Brain microvascular endothelial cell (primary cell): ENCODE data around the gene FRMD6.

ENCODE experiments used
- DNase-seq: peaks from one replicate; pipeline ENCODE4 v3.0.0-alpha.2; 2020
- H3K27ac ChIP-seq: fragments of 250-450 bp; sonication (Bioruptor Pico); 2 replicates; pipeline ENCODE4 v1.5.1; 2020; ENCODE audit warnings: mild to moderate bottlenecking, moderate library complexity
- H3K27me3 ChIP-seq: fragments of 250-450 bp; sonication (Bioruptor Pico); replicated peaks from 2 replicates; pipeline ENCODE4 v1.5.1; 2020; ENCODE audit warnings: mild to moderate bottlenecking
- H3K36me3 ChIP-seq: fragments of 250-450 bp; sonication (Bioruptor Pico); replicated peaks from 2 replicates; pipeline ENCODE4 v1.5.1; 2020; ENCODE audit warnings: mild to moderate bottlenecking
- H3K4me3 ChIP-seq: 2 replicates; pipeline ENCODE4 v1.5.1; 2011; ENCODE audit warnings: low read depth, mild to moderate bottlenecking, control low read depth, low read length, moderate library complexity
- in situ Hi-C: cut with HindIII; loops from 2 replicates; pipeline ENCODE4 v1.10.0; 2017; ENCODE audit warnings: low sequenced_read_pairs, low pct_ligation_motif_present
- TF ChIP-seq, protein P1 (sequence below): IDR thresholded peaks from 2 replicates; pipeline ENCODE4 v1.5.1; 2011; ENCODE audit warnings: low read depth, mild to moderate bottlenecking, moderate library complexity, low read length, control low read depth, inconsistent platforms; ENCODE audit errors: missing control alignments

Gene FRMD6

DNA sequence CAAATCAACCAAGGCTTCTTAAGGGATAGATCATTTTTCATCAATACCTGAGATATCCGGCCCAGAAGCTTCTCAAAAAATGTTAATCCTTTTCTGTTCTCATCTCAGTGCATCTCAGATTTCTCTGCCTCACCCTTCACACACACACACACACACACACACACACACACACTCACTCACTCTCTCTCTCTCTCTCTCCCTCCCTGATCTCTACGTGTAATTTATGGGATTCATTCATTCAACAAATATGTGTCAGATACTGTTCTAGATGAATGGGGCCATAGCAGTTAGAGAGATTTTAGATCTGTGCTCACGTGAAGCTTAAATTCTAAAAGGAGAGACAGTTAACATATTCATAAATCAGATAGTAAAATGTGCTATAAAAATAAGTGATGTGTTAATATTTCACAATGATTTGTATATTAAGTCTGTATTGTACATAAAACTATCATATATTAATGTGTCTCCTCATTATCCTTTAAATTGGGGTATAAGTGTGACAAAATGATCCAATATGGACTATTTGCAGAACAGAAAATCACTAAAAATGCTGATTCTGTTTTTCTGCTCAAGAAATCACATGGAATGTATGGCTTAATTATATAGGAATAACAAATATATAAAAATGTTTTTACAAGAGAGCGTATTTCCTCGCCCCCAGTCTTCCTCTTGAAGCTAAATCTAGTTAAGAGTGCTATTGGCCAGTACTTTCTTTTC lies 7.3 kb upstream of the FRMD6 start:
- no peak overlapping the region for H3K4me3 ChIP-seq
- H3K27me3 ChIP-seq = no peaks in the 10 kb centered on the region
- H3K36me3 ChIP-seq = no peaks in the 10 kb centered on the region
- in situ Hi-C loops = no loop called here
- TF ChIP-seq, protein P1, sequence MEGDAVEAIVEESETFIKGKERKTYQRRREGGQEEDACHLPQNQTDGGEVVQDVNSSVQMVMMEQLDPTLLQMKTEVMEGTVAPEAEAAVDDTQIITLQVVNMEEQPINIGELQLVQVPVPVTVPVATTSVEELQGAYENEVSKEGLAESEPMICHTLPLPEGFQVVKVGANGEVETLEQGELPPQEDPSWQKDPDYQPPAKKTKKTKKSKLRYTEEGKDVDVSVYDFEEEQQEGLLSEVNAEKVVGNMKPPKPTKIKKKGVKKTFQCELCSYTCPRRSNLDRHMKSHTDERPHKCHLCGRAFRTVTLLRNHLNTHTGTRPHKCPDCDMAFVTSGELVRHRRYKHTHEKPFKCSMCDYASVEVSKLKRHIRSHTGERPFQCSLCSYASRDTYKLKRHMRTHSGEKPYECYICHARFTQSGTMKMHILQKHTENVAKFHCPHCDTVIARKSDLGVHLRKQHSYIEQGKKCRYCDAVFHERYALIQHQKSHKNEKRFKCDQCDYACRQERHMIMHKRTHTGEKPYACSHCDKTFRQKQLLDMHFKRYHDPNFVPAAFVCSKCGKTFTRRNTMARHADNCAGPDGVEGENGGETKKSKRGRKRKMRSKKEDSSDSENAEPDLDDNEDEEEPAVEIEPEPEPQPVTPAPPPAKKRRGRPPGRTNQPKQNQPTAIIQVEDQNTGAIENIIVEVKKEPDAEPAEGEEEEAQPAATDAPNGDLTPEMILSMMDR = no peak
- no peak for DNase-seq
- H3K27ac ChIP-seq = no peak overlapping the region

DNA sequence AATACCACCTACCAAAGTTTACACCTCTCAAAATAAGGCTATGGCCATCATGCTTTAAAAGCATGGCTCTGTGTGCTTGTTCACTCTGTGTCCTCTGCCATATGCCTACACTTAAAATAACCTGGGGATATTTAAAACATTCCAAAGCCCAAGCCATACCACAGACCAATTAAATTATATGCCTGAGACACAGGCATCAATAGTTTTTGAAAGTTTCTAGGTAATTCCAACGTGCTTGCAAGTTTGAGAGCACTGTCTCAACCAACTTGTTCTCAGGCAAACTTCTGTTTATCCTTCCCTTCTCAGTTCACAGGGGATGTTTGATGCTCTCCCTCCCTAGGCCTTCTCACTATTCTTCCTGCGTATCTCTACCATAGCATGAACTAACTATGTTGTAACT lies 3.4 kb upstream of the FRMD6 start:
- in situ Hi-C loops = no loop called here

DNA sequence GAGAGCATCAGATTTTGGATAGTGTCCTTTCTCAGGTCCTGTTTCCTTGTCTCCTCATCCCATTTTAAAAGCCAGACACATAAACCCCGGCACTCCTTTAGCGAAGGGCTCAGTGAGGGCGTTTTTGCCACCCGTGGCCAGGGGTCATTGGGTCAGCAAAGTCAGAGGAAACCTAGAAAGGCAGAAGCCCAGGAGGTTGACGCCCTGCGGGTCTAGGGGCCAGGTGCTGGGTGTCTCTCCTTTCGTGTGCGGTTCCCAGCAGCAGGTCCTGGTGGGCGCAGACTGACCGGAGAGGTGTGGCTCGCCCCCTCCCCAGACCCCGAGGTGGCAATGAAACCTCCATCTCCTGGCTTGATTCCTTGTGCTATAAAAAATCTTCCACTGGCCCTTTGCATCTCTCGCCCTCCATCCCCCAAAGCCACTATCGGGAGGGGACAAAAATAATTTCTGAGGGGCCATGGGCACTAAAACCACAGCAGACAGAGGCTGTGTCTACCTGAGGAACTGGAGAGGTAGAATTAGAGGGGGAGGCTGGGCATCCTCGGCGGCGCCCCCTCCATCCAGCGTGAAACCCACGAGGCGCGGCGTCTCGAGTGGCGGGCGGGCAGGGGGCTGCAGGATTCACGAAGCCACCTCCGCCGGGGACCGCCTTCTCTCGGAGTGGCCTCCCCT lies 858 bp upstream of the FRMD6 start:
- H3K27ac ChIP-seq = peak overlapping the region; percentile 99
- peak overlapping the region; percentile 85 for H3K4me3 ChIP-seq
- no peak for DNase-seq
- in situ Hi-C loops = no loop called here
- peaks cover 7% of the 10 kb centered on the region for H3K36me3 ChIP-seq
- no peaks in the 10 kb centered on the region for H3K27me3 ChIP-seq
- TF ChIP-seq, protein P1 = no peak

More for the DNA sequence above, 3.4 kb upstream of the FRMD6 start:
- Histone ChIP-seq H3K4me3 (no peak overlapping the region), H3K27ac (no peak overlapping the region), H3K36me3 (peaks cover 7% of the 10 kb centered on the region), H3K27me3 (no peaks in the 10 kb centered on the region)
- no peak for DNase-seq
- TF ChIP-seq, protein P1 = no peak

DNA sequence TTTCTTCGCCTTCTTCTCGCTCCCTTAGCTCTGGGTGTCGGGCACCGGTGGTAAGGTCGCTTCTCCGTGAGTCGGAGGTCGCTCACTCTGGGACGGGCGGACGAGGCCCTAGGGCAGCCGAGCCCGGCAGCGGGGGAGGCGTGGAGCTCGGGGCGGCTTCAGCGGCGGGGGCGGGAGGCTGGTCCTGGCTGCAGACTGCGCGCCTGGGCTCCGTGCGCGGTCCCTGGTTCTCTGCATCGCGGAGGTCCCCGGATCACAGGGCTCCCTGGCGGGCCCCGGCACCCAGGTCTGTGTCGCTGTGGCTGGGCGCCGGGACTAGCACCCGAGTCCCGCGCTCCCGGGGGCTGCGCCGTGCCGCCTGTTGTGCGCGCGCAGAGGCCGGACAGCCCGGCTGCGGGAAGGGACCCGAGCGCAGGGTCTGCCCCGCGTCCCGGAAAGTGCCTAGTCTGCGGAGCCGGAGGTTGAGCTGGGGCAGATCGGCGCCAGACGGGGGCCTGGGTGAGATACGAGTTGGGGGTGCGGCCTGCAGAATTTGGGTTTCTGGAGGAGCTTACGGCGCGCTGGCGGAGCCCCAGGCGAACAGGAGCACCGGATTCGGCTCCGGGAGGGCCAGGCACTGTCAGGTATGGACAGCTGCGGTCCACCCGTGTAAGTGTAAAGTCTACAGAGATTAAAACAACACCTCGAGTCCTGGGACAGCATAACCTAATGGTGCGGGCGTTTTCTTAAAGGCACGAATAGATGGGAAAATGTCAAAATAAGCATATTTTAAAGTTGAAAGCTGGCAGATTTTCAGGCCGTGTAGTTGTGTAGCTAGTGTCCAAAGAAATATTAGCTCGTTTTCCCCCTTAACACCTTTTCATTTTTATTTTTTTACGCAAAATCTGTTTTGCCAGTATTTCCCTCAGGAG lies 713 bp downstream of the FRMD6 start:
- Histone ChIP-seq H3K36me3 (peaks cover 15% of the 10 kb centered on the region), H3K27me3 (no peaks in the 10 kb centered on the region), H3K27ac (peak overlapping the region; percentile 99), H3K4me3 (peak overlapping the region; percentile 95)
- DNase-seq = no peak
- TF ChIP-seq, protein P1 = no peak
- in situ Hi-C loops = no loop called here

DNA sequence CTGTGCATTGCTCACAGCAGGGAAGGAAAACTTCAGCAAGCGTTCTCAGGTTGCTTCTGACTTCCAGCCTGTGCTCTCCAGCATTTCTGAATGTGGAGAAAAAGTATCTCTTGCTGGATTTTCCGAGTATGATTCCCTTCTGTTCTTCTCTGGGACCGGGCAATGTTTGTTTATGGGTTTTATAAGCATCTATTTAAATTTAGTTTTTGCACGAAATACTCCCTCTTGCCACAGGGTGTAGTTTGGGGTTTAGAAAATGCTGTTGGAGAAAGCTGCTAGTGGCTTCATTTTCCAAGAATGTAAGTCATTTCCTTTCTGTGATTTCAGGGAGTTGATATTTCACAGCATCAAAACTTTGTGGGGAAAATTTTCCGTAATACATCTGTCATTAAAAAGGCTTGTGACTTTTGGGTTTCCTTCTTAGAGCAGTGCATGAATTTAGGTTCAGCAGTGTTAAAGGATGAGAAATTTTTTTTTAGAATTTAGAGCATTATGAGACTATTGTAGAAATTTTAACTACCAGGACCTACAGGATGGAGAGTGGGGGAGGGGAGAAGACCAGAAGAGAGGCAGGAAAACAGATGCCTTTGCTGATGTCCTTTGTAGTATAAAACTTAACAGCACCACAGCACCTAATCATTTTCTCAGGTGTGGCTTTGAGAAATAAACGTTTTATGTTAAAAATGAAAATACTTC lies 1.5 kb downstream of the FRMD6 start:
- no peak for DNase-seq
- TF ChIP-seq, protein P1 = peak; percentile 34
- peak overlapping the region; percentile 95 for H3K4me3 ChIP-seq
- peaks cover 23% of the 10 kb centered on the region for H3K36me3 ChIP-seq
- in situ Hi-C loops = no loop called here
- H3K27ac ChIP-seq = peak overlapping the region; percentile 99
- H3K27me3 ChIP-seq = no peaks in the 10 kb centered on the region
